K562 treated with DMSO at 1 percent for 4 hours (cell line): ENCODE results near the gene SDHAF4. TPM values are rescaled to one million over a fixed set of nuclear protein-coding genes. Genes with fewer than 3 reads are reported as not detected.

Source experiments
- total RNA-seq: library from RNA; unstranded; fragments of 300-600 nt; gene quantifications from 2 replicates; pipeline ENCODE4 v1.2.3, GENCODE V29; 2022; ENCODE audit not compliant: insufficient read depth

Gene SDHAF4
- total RNA-seq: 1.7 and 6.6 TPM in 2 replicates

DNA sequence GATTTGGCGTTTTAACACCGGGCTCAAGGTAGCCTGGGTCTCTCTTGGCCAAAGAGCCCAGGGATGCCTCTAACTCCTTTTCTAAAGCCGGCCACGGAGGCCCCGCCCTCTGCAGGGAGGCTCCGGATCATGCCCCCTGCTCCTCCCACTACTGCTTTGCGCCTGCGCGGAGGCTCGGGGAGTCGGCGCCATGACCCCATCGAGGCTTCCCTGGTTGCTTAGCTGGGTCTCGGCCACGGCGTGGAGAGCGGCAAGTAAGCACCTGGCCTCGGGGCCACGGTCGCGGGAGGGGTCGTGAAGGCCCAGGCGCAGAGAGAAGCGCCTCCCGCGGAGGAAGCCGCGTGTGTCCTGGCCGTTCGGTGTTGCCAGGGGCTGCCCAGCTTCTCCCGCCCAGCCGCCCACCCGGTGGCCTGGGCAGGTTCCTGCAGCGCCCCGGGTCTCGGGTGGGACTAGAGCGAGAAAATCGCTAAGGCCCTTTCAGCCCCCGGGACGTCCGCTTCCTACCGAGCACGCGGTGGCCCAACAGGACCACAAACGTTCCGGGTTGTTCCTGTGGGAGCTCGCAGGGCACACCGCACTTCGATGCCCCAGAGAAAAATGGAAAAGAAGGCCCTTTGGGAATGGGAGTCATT, at the start of gene SDHAF4:
Gene SDHAF4, plus strand, starts transcription at position 180 of the 632 bp plus-strand sequence. Its CDS starts 11 bp downstream, at position 191.

Other genes starting within 250 kb of the SDHAF4 start
- 11.6 and 12.2 TPM in 2 replicates for gene FAM135A, start 153.4 kb upstream of the SDHAF4 start, total RNA-seq
- gene SMAP1, start 101.0 kb downstream of the SDHAF4 start, total RNA-seq: 18.2 and 20.6 TPM in 2 replicates